Measurements from ENCODE around the gene NEURL4.
"Not testable (repeated sequence)": the region's sequence is repeated elsewhere in the genome, so short reads cannot be mapped to it uniquely, and the experiment has no call there.

Gene NEURL4

GRCh38 chr17:7328840-7329373 lies at the start of gene NEURL4:
Gene NEURL4, minus strand, starts transcription at chr17:7329335. Its CDS starts 23 bp downstream, at chr17:7329312.
- no peak for DNase-seq

DNA sequence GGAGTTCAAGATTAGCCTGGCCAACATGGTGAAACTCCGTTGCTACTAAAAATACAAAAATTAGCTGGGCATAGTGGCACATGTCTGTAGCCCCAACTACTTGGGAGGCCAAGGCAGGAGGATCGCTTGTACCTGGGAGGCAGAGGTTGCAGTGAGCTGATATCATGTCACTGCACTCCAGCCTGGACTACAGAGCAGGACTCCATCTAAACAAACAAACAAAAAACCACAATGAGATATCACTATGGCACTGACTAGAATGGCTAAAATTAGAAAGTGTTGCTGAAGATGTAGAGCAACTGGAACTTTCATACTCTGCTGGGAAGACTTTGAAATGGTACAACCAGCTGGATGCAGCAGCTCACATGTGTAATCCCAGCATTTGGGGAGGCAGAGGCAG lies 45.2 kb upstream of the NEURL4 start:
- no peak for DNase-seq

- no peak for DNase-seq
Observed at GRCh38 chr17:7370853-7371252, 41.7 kb upstream of the NEURL4 start.

DNA sequence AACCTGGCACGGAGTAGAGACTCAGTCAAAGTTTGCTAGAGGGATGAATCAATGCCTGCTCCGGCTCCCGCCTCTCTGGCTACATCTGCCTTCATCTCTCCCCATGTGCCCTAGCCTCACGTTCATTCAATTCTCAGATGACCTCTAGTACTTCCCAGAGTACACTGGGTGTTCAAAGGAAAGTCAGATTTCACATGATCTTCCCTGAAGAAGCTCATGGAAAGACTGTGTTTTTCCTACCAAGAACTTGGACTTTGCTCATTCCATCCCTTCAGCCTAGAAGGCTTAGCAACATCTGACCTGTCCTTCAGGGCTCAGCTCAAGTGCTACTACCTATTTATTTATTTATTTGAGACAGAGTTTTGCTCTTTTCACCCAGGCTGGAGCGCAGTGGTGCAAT lies 40.7 kb upstream of the NEURL4 start:
- DNase-seq: no peak

- DNase-seq: not testable (repeated sequence)
Observed at GRCh38 chr17:7368599-7368994, 39.5 kb upstream of the NEURL4 start.

GRCh38 chr17:7367918-7368598 lies 38.9 kb upstream of the NEURL4 start:
- no peak for DNase-seq

DNA sequence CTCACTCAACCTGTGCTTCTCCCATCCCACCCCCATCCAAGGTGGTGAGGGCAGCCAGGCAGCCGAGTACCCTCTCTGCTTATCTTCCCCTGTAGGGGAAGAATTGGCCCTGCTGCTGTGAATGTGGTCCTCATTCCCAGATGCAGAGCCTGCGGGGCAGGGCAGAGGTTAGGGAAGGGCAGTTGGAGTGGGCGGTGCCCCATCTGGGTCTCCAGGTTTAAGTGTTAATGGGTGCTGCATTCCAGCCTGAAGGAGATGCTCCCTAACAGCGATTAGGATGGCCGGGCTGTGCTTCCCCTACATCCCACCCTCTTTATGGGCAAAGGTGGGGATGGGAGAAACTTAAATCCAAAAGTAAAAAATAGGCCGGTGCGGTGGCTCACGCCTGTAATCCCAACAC lies 37.9 kb upstream of the NEURL4 start:
- peak; percentile 50 for DNase-seq

GRCh38 chr17:7365963-7366362 lies 36.8 kb upstream of the NEURL4 start:
- DNase-seq: not testable (repeated sequence)

DNA sequence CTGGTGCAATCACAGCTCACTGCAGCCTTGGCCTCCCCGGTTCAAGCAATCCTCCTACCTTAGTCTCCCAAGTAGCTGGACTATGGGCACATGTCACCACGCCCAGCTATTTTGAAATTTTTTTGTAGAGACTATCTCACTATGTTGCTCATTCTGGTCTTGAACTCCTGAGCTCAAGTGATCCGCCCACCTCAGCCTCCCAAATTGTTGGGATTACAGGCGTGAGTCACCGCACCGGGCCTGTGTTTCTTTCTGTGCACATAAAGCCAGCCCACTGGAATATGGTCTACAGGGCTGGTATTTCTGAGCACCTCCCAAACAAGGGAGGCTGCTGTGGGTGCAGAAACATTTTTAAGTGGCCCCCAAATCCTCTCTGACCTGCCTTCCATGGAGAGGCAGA lies 34.2 kb upstream of the NEURL4 start:
- DNase-seq: peak; percentile 76

- no peak for DNase-seq
Observed at GRCh38 chr17:7361906-7362305, 32.8 kb upstream of the NEURL4 start.

- no peak for DNase-seq
Observed at GRCh38 chr17:7357381-7357780, 28.2 kb upstream of the NEURL4 start.

- no peak for DNase-seq
Observed at GRCh38 chr17:7356756-7357155, 27.6 kb upstream of the NEURL4 start.

GRCh38 chr17:7356072-7356549 lies 27.0 kb upstream of the NEURL4 start:
- DNase-seq: peak; percentile 96

- DNase-seq: no peak
Observed at GRCh38 chr17:7355573-7355972, 26.4 kb upstream of the NEURL4 start.

- DNase-seq: peak; percentile 61
Observed at GRCh38 chr17:7355053-7355452, 25.9 kb upstream of the NEURL4 start, which contains the start of gene TMEM95. Gene TMEM95, plus strand, starts transcription at chr17:7355156. Its CDS starts 49 bp downstream, at chr17:7355205.

GRCh38 chr17:7354262-7354843 lies 25.2 kb upstream of the NEURL4 start:
- DNase-seq: peak; percentile 69

DNA sequence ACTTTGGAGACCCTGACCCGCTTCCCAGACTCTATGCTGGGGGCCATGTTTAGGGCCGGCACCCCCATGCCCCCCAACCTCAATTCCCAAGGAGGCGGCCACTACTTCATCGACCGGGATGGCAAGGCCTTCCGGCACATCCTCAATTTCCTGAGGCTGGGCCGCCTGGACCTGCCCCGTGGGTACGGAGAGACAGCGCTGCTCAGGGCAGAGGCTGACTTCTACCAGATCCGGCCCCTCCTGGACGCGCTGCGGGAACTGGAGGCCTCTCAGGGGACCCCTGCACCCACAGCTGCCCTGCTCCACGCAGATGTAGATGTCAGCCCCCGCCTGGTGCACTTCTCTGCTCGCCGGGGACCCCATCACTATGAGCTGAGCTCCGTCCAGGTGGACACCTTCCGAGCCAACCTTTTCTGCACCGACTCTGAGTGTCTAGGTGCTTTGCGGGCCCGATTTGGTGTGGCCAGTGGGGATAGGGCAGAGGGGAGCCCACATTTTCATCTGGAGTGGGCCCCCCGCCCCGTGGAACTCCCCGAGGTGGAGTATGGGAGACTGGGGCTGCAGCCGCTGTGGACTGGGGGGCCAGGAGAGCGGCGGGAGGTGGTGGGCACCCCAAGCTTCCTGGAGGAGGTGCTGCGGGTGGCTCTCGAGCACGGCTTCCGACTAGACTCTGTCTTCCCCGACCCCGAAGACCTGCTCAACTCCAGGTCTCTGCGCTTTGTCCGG lies 23.9 kb upstream of the NEURL4 start:
- peak; percentile 52 for DNase-seq

- DNase-seq: peak; percentile 48
Observed at GRCh38 chr17:7352503-7352889, 23.4 kb upstream of the NEURL4 start.

GRCh38 chr17:7351665-7352502 lies 22.7 kb upstream of the NEURL4 start, which contains the start of gene KCTD11:
Gene KCTD11, plus strand, starts transcription at chr17:7352162.
- peak; percentile 100 for DNase-seq

DNA sequence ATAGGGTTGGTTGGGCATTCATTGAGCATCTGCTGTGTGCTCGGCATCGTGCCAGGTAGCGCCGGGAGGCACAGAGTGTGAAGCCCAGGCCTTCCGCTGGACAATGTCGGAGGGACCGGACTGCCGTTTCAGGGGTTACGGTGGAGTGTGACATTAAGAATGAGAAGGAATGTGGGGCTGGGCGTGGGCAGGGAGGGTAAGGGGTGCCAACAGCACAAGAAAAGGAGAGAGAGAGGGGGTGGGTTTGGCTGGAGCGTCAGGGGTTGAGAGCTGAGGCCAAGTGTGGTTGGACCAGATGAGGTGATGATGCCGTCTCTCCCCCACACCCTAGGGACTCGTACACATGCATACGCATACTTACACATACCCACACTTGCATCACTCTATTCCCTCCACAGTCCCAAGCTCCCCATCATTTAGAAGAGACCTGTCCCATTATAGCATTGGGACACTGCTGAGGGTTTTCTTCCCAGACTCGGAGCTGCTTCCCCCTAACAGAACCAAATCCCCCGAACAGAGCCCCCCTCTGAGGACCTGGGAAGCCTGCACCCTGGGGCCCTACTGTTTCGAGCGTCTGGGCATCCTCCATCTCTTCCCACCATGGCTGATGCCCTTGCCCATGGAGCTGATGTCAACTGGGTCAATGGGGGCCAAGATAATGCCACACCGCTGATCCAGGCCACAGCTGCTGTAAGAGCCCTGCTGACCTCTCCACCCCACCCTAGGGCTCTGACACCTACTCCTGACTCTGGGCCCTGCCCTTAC lies 19.5 kb upstream of the NEURL4 start:
- DNase-seq: no peak

DNA sequence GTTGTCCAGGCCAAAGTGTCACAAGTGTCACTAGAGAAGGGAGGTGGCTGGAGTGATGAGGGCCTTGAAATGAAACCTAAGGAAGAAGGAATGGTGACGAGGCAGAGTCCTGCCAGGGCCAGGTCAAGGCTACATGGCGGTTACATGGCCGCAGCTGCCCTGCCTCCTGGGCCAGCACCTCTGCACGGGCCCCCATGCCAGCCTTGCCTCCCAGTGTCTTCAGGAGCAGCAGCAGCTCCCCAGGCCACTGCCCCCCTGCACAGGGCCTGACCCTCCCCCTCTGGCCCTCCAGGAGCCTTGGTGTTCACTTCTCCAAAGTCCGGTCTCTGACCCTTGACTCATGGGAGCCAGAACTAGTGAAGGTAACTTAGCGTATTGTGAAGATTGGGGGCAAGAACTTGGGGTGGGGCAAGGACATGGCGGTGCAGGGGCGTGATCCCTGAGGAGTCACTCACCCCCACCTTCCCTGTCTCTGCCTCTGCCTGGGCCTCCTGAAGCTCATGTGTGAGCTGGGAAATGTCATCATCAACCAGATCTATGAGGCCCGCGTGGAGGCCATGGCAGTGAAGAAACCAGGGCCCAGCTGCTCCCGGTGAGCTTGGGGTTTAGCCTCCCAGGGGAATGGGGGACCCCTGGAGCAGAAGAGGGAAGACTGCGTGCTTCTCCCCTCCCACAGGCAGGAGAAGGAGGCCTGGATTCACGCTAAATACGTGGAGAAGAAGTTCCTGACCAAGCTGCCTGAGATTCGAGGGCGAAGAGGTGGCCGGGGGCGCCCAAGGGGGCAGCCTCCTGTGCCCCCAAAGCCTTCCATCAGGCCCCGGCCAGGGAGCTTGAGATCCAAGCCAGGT lies 18.7 kb upstream of the NEURL4 start:
- DNase-seq: no peak

All from islet precursor cell (in vitro differentiated cells).